GM23338 (cell line): ENCODE results near the gene MICAL1. TPM values are rescaled to one million over a fixed set of nuclear protein-coding genes. Genes with fewer than 3 reads are reported as not detected.

Source experiments
- ATAC-seq: fragments of 200-7000 bp; cut with Tn5 transposase; 3 replicates; pipeline ENCODE4 v1.9.1; 2020
- DNase-seq: peaks from one replicate; pipeline ENCODE4 v3.0.0-alpha.2; 2015; ENCODE audit warnings: low spot score
- H2AFZ ChIP-seq: fragments of 200-600 bp; sonication (generic); 2 replicates; pipeline ENCODE4 v1.8.0; 2016; ENCODE audit warnings: antibody characterized with exemption, mild to moderate bottlenecking, moderate library complexity
- H3F3A ChIP-seq: fragments of 200-600 bp; sonication (generic); replicated peaks from 2 replicates; pipeline ENCODE4 v1.8.0; 2017; ENCODE audit warnings: antibody characterized with exemption, mixed run types, low read depth
- H3K27ac ChIP-seq: fragments of 200-600 bp; sonication (generic); 2 replicates; pipeline ENCODE4 v1.6.1; 2016; ENCODE audit warnings: low read depth
- H3K27me3 ChIP-seq: fragments of 200-600 bp; sonication (generic); 2 replicates; pipeline ENCODE4 v1.8.0; 2016; ENCODE audit warnings: mild to moderate bottlenecking, mixed run types, moderate library complexity; ENCODE audit not compliant: insufficient read depth
- H3K36me3 ChIP-seq: fragments of 200-600 bp; sonication (generic); 2 replicates; pipeline ENCODE4 v1.8.0; 2016; ENCODE audit warnings: mild to moderate bottlenecking; ENCODE audit not compliant: insufficient read depth
- H3K4me1 ChIP-seq: fragments of 200-600 bp; sonication (generic); 2 replicates; pipeline ENCODE4 v1.8.0; 2016; ENCODE audit warnings: mild to moderate bottlenecking, moderate library complexity; ENCODE audit not compliant: insufficient read depth
- H3K4me2 ChIP-seq: fragments of 200-600 bp; sonication (generic); 2 replicates; pipeline ENCODE4 v1.7.1; 2017; ENCODE audit warnings: mixed run types
- H3K4me3 ChIP-seq: fragments of 200-600 bp; sonication (generic); 2 replicates; pipeline ENCODE4 v1.6.1; 2016; ENCODE audit warnings: mixed run types
- H3K79me2 ChIP-seq: fragments of 200-600 bp; sonication (generic); replicated peaks from 2 replicates; pipeline ENCODE4 v1.8.0; 2017; ENCODE audit warnings: mild to moderate bottlenecking; ENCODE audit not compliant: insufficient read depth
- H3K9me2 ChIP-seq: fragments of 200-600 bp; sonication (generic); 2 replicates; pipeline ENCODE4 v1.8.0; 2017; ENCODE audit not compliant: insufficient read depth
- H4K20me1 ChIP-seq: fragments of 200-600 bp; sonication (generic); replicated peaks from 2 replicates; pipeline ENCODE4 v1.8.0; 2017; ENCODE audit warnings: mild to moderate bottlenecking; ENCODE audit not compliant: insufficient read depth
- H3K27ac Mint-ChIP-seq: 2 replicates; pipeline ENCODE4 v1.8.0; 2020; ENCODE audit warnings: inconsistent platforms, mild to moderate bottlenecking, moderate library complexity, mixed read lengths
- H3K27me3 Mint-ChIP-seq: 3 replicates; pipeline ENCODE4 v1.8.0; 2022; ENCODE audit warnings: low read depth, mild to moderate bottlenecking, moderate library complexity, mixed read lengths, inconsistent platforms; ENCODE audit not compliant: insufficient read depth, poor library complexity
- H3K36me3 Mint-ChIP-seq: 3 replicates; pipeline ENCODE4 v1.8.0; 2021; ENCODE audit warnings: low read depth, mild to moderate bottlenecking, inconsistent platforms, moderate library complexity, mixed read lengths
- H3K4me1 Mint-ChIP-seq: 3 replicates; pipeline ENCODE4 v1.8.0; 2020; ENCODE audit warnings: mild to moderate bottlenecking, inconsistent platforms, mixed read lengths
- H3K4me3 Mint-ChIP-seq: 3 replicates; pipeline ENCODE4 v1.8.0; 2021; ENCODE audit warnings: moderate library complexity, mild to moderate bottlenecking, inconsistent platforms, mixed read lengths
- H3K9me3 Mint-ChIP-seq: 3 replicates; pipeline ENCODE4 v1.8.0; 2020; ENCODE audit warnings: moderate library complexity, mild to moderate bottlenecking, inconsistent platforms, mixed read lengths
- CREB1 ChIP-seq: fragments of 250-450 bp; sonication (Bioruptor Pico); IDR thresholded peaks from 2 replicates; pipeline ENCODE4 v1.5.0; 2020; ENCODE audit warnings: low read depth, mild to moderate bottlenecking, moderate library complexity
- ETS1 ChIP-seq: IDR thresholded peaks from 2 replicates; pipeline ENCODE4 v1.6.1; 2016; ENCODE audit warnings: antibody characterized with exemption
- EZH2 ChIP-seq: fragments of 200-600 bp; sonication (generic); IDR thresholded peaks from one replicate; pipeline ENCODE4 v1.8.0; 2017; ENCODE audit warnings: antibody characterized with exemption, mild to moderate bottlenecking, low read depth; ENCODE audit not compliant: unreplicated experiment
- EZH2phosphoT487 ChIP-seq: fragments of 200-600 bp; sonication (generic); IDR thresholded peaks from one replicate; pipeline ENCODE4 v1.8.1; 2018; ENCODE audit warnings: antibody characterized with exemption; ENCODE audit not compliant: unreplicated experiment
- JUNB ChIP-seq: IDR thresholded peaks from one replicate; pipeline ENCODE4 v1.6.1; 2016; ENCODE audit warnings: antibody characterized with exemption; ENCODE audit not compliant: unreplicated experiment
- POLR2AphosphoS5 ChIP-seq: IDR thresholded peaks from 2 replicates; pipeline ENCODE4 v1.6.1; 2016; ENCODE audit warnings: antibody characterized with exemption, low read depth
- REST ChIP-seq: IDR thresholded peaks from one replicate; pipeline ENCODE4 v1.6.1; 2018; ENCODE audit warnings: antibody characterized with exemption; ENCODE audit not compliant: unreplicated experiment
- STAT1 ChIP-seq: IDR thresholded peaks from one replicate; pipeline ENCODE4 v1.6.1; 2016; ENCODE audit warnings: antibody characterized with exemption; ENCODE audit not compliant: unreplicated experiment
- ZNF462 ChIP-seq: fragments of 250-450 bp; sonication (Bioruptor Pico); IDR thresholded peaks from 2 replicates; pipeline ENCODE4 v1.5.0; 2020; ENCODE audit warnings: mild to moderate bottlenecking, moderate library complexity
- polyA plus RNA-seq: library from polyadenylated mRNA; unstranded; fragments of >200 nt; fragmentation: Nextera tagmentation; extraction: Ambion mirVana; gene quantifications from 2 replicates; pipeline ENCODE4 v1.2.1, GENCODE V29; 2016
- total RNA-seq: library from RNA; depleted of rRNA; stranded (reverse); fragments of >200 nt; shearing (Covaris generic); gene quantifications from 2 replicates; pipeline ENCODE4 v1.2.3, GENCODE V29; 2014

The MICAL1 gene
- total and polyA plus RNA-seq, 2 experiments from 2014 or later = 27.8 to 77.8 TPM

GRCh38 chr6:109465772-109466171, 10.2 kb upstream of the MICAL1 start:
- no peak overlapping the region for H3K27ac Mint-ChIP-seq
- DNase-seq = no peak
- H3K9me3 Mint-ChIP-seq = no peaks in the 10 kb centered on the region; the same call in 2 of the 3 replicates
- H3K36me3 ChIP-seq = peaks cover 56% of the 10 kb centered on the region
- no peak overlapping the region for H2AFZ ChIP-seq
- no peaks in the 10 kb centered on the region for H3K27me3 Mint-ChIP-seq
- H3K27ac ChIP-seq = no peak overlapping the region
- H3K27me3 ChIP-seq = no peaks in the 10 kb centered on the region
- H3K79me2 ChIP-seq = peaks cover 19% of the 10 kb centered on the region
- TF ChIP-seq JUNB = no peak
- no peak overlapping the region for H3K4me3 Mint-ChIP-seq
- H3K4me1 ChIP-seq = no peaks in the 10 kb centered on the region
- H3K4me2 ChIP-seq = no peak overlapping the region
- no peaks in the 10 kb centered on the region for H3K9me2 ChIP-seq
- peaks cover 22% of the 10 kb centered on the region for H4K20me1 ChIP-seq
- H3K4me3 ChIP-seq = no peak overlapping the region
- peaks cover 96% of the 10 kb centered on the region for H3K36me3 Mint-ChIP-seq
- ATAC-seq = no peak
- H3F3A ChIP-seq = no peaks in the 10 kb centered on the region
- H3K4me1 Mint-ChIP-seq = no peaks in the 10 kb centered on the region

- H4K20me1 ChIP-seq = peaks cover 20% of the 10 kb centered on the region
- H3K4me3 ChIP-seq = no peak overlapping the region
- DNase-seq (no peak), ATAC-seq (no peak)
- H3F3A ChIP-seq = peaks cover 3% of the 10 kb centered on the region; the same call in 1 of the 2 replicates
- no peak overlapping the region for H3K27ac ChIP-seq
- Mint-ChIP-seq H3K4me1 (peaks cover 21% of the 10 kb centered on the region), H3K4me3 (no peak overlapping the region), H3K27me3 (peaks cover 9% of the 10 kb centered on the region), H3K9me3 (no peaks in the 10 kb centered on the region; the same call in 2 of the 3 replicates), H3K36me3 (peaks cover 61% of the 10 kb centered on the region), H3K27ac (no peak overlapping the region)
- H3K9me2 ChIP-seq = no peaks in the 10 kb centered on the region
- H3K79me2 ChIP-seq = peaks cover 6% of the 10 kb centered on the region; the same call in 1 of the 2 replicates
- H3K36me3 ChIP-seq = peaks cover 47% of the 10 kb centered on the region
- H3K27me3 ChIP-seq = no peaks in the 10 kb centered on the region
- H3K4me1 ChIP-seq = peaks cover 14% of the 10 kb centered on the region
- H2AFZ ChIP-seq = no peak overlapping the region
- TF ChIP-seq POLR2AphosphoS5 (no peak), ZNF462 (CRISPR knock-in tag) (no peak), EZH2phosphoT487 (no peak), ETS1 (no peak), REST (no peak), STAT1 (no peak), CREB1 (CRISPR knock-in tag) (no peak), EZH2 (no peak)
- no peak overlapping the region for H3K4me2 ChIP-seq
Observed at GRCh38 chr6:109461733-109462526, 6.4 kb upstream of the MICAL1 start.
